HepG2 (cell line): ENCODE results near the gene NOXA1. TPM values are rescaled to one million over a fixed set of nuclear protein-coding genes. Genes with fewer than 3 reads are reported as not detected.
A peak's percentile ranks its signal among the peaks of the same experiment; 100 is the strongest.

Experiments
- CAMTA2 ChIP-seq: sonication (generic); formaldehyde crosslinking; IDR thresholded peaks from 2 replicates; pipeline ENCODE4 v1.4.0; 2020; ENCODE audit warnings: mild to moderate bottlenecking, missing genetic modification reagents, borderline replicate concordance
- ETV5 ChIP-seq: IDR thresholded peaks from 2 replicates; pipeline ENCODE4 v1.6.1; 2018; ENCODE audit warnings: missing biosample characterization, missing genetic modification reagents, inconsistent platforms, borderline replicate concordance
- MTF1 ChIP-seq: sonication (generic); formaldehyde crosslinking; IDR thresholded peaks from 2 replicates; pipeline ENCODE4 v1.5.0; 2020; ENCODE audit warnings: missing genetic modification reagents
- NPAS2 ChIP-seq: sonication (generic); formaldehyde crosslinking; IDR thresholded peaks from 2 replicates; pipeline ENCODE4 v1.8.0; 2022; ENCODE audit warnings: mild to moderate bottlenecking, missing genetic modification reagents, borderline replicate concordance
- POGZ ChIP-seq: sonication (generic); formaldehyde crosslinking; IDR thresholded peaks from 2 replicates; pipeline ENCODE4 v1.4.0; 2020; ENCODE audit warnings: mild to moderate bottlenecking, missing genetic modification reagents
- RAD21 ChIP-seq: fragments of 450-650 bp; formaldehyde crosslinking; IDR thresholded peaks from 2 replicates; pipeline ENCODE4 v1.5.0; 2020; ENCODE audit warnings: mild to moderate bottlenecking
- ZFYVE20 ChIP-seq: sonication (generic); formaldehyde crosslinking; IDR thresholded peaks from 2 replicates; pipeline ENCODE4 v1.8.0; 2023; ENCODE audit warnings: low read depth, mild to moderate bottlenecking, moderate library complexity, missing genetic modification reagents, borderline replicate concordance
- ZNF432 ChIP-seq: sonication (generic); formaldehyde crosslinking; IDR thresholded peaks from 2 replicates; pipeline ENCODE4 v1.5.0; 2020; ENCODE audit warnings: missing genetic modification reagents, mild to moderate bottlenecking, borderline replicate concordance
- ZNF563 ChIP-seq: sonication (generic); formaldehyde crosslinking; IDR thresholded peaks from 2 replicates; pipeline ENCODE4 v1.8.0; 2022; ENCODE audit warnings: mild to moderate bottlenecking, moderate library complexity, missing genetic modification reagents
- ZNF737 ChIP-seq: sonication (generic); formaldehyde crosslinking; IDR thresholded peaks from 2 replicates; pipeline ENCODE4 v1.5.0; 2020; ENCODE audit warnings: missing genetic modification reagents, mild to moderate bottlenecking, borderline replicate concordance
- polyA plus RNA-seq, 8 experiments: library from polyadenylated mRNA; depleted of rRNA in 3 of 8; stranded (reverse) in 7 of 8; unstranded in 1 of 8; fragments of >200 nt; fragmentation: Illumina TruSeq in 4 of 8; extraction: Trizol in 4 of 8; gene quantifications; 2 replicates each; pipeline versions ENCODE4 v1.2.1 to v1.2.3, GENCODE V29; 2011 to 2016; ENCODE audit warnings: low read depth in 4 of 8, missing spikeins in 1 of 8, mixed read lengths in 1 of 8; ENCODE audit not compliant: insufficient read depth in 1 of 8
- total RNA-seq, 5 experiments: library from RNA; depleted of rRNA; stranded (reverse); fragments of >200 nt; fragmentation: Illumina TruSeq; extraction: Trizol; gene quantifications; 2 replicates each; pipeline ENCODE4 v1.2.3, GENCODE V29; 2016; ENCODE audit warnings: low read depth in 1 of 5
- TF ChIP-seq, protein P1 (sequence below): sonication (generic); formaldehyde crosslinking; IDR thresholded peaks from 2 replicates; pipeline ENCODE4 v1.4.0; 2020; ENCODE audit warnings: missing genetic modification reagents
- TF ChIP-seq, protein P2 (sequence below): IDR thresholded peaks from 2 replicates; pipeline ENCODE4 v1.6.1; 2012; ENCODE audit warnings: low read length, improper control_type of control experiment
- TF ChIP-seq, protein P3 (sequence below): sonication (generic); formaldehyde crosslinking; IDR thresholded peaks from 2 replicates; pipeline ENCODE4 v1.8.0; 2022; ENCODE audit warnings: missing genetic modification reagents, low read depth, mild to moderate bottlenecking, borderline replicate concordance
- TF ChIP-seq, protein P4 (sequence below): sonication (generic); formaldehyde crosslinking; IDR thresholded peaks from 2 replicates; pipeline ENCODE4 v1.8.0; 2022; ENCODE audit warnings: mild to moderate bottlenecking, missing genetic modification reagents
- TF ChIP-seq, protein P5 (sequence below): IDR thresholded peaks from 2 replicates; pipeline ENCODE4 v1.6.1; 2016; ENCODE audit warnings: low read depth, missing genetic modification reagents, missing compliant biosample characterization

NOXA1 gene
- total and polyA plus RNA-seq, 2 of the 13 experiments (the other 11 are each of a cell fraction or from before 2014, with no cell fraction given), result 0.78 to 1.2 TPM

DNA sequence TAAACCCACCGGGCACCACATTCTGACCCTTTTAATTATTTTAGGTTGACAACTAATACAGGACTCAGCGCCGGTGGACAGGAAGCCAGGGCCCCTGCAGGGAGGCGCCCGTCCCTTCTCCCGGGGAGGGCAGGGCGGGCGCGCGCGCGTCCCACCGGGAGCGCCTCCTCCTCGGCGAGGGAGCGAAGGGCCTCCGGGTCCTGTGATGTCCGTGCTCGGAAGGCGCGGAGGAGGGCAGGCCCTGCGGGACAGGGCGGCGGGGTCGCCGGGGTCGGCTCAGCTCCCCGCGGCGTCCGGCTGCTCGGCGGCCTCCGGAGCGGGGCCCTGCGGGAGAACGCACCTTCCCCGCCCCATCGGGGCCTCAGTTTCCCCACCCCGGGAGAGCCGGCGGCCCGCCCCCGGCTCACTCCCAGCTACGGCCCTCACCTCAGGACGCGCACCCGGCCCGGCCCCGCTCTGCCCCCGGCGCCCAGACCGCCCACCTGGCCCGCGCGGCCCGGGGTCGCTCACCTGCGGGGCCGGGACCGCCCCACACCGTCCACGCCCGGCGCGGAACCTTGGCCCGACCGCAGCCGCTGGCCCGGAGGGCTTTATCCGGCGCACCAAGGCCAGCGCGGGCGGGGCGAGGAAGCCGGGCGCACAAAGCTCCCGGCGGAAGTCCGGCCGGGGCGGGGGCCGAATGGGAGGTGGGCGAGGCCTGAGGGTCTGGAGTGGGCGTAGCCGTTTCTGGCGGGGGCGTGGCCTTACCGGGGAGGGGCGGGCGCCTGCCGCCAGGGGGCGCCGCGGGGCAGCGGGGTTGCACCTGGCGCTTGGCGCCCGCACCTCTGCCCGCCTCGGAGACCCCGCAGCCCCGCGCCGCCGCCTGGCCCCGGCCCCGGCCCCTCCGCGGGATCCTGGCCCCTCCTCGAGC is at the start of gene NOXA1, which contains the start of gene EXD3 (continued):
- TF ChIP-seq, protein P1, sequence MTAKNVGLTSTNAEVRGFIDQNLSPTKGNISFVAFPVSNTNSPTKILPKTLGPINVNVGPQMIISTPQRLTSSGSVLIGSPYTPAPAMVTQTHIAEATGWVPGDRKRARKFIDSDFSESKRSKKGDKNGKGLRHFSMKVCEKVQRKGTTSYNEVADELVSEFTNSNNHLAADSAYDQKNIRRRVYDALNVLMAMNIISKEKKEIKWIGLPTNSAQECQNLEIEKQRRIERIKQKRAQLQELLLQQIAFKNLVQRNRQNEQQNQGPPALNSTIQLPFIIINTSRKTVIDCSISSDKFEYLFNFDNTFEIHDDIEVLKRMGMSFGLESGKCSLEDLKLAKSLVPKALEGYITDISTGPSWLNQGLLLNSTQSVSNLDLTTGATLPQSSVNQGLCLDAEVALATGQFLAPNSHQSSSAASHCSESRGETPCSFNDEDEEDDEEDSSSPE (CRISPR knock-in tag), result peak; percentile 48; the same call in 1 of the 2 replicates
- TF ChIP-seq CAMTA2 (CRISPR knock-in tag), result no peak
- TF ChIP-seq, protein P2, sequence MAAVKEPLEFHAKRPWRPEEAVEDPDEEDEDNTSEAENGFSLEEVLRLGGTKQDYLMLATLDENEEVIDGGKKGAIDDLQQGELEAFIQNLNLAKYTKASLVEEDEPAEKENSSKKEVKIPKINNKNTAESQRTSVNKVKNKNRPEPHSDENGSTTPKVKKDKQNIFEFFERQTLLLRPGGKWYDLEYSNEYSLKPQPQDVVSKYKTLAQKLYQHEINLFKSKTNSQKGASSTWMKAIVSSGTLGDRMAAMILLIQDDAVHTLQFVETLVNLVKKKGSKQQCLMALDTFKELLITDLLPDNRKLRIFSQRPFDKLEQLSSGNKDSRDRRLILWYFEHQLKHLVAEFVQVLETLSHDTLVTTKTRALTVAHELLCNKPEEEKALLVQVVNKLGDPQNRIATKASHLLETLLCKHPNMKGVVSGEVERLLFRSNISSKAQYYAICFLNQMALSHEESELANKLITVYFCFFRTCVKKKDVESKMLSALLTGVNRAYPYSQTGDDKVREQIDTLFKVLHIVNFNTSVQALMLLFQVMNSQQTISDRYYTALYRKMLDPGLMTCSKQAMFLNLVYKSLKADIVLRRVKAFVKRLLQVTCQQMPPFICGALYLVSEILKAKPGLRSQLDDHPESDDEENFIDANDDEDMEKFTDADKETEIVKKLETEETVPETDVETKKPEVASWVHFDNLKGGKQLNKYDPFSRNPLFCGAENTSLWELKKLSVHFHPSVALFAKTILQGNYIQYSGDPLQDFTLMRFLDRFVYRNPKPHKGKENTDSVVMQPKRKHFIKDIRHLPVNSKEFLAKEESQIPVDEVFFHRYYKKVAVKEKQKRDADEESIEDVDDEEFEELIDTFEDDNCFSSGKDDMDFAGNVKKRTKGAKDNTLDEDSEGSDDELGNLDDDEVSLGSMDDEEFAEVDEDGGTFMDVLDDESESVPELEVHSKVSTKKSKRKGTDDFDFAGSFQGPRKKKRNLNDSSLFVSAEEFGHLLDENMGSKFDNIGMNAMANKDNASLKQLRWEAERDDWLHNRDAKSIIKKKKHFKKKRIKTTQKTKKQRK, result no peak
- TF ChIP-seq MTF1 (CRISPR knock-in tag), result peak; percentile 72
- TF ChIP-seq, protein P3, sequence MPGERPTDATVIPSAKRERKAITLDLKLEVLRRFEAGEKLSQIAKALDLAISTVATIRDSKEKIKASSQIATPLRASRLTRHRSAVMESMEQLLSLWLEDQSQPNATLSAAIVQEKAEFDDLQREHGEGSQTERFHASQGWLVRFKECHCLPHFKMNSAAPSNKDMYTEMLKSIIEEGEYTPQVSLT (CRISPR knock-in tag), result no peak; the same call in 1 of the 2 replicates
- TF ChIP-seq ZNF737 (CRISPR knock-in tag), result no peak
- no peak for TF ChIP-seq ZFYVE20 (CRISPR knock-in tag)
- peak; percentile 85 for TF ChIP-seq ZNF563 (CRISPR knock-in tag)
- no peak for TF ChIP-seq ZNF432 (CRISPR knock-in tag)
- TF ChIP-seq NPAS2 (CRISPR knock-in tag), result no peak
- peak; percentile 69; the same call in 1 of the 2 replicates for TF ChIP-seq POGZ (CRISPR knock-in tag)
- TF ChIP-seq, protein P4, sequence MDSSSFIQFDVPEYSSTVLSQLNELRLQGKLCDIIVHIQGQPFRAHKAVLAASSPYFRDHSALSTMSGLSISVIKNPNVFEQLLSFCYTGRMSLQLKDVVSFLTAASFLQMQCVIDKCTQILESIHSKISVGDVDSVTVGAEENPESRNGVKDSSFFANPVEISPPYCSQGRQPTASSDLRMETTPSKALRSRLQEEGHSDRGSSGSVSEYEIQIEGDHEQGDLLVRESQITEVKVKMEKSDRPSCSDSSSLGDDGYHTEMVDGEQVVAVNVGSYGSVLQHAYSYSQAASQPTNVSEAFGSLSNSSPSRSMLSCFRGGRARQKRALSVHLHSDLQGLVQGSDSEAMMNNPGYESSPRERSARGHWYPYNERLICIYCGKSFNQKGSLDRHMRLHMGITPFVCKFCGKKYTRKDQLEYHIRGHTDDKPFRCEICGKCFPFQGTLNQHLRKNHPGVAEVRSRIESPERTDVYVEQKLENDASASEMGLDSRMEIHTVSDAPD (CRISPR knock-in tag), result no peak
- peak; percentile 71 for TF ChIP-seq ETV5 (CRISPR knock-in tag)
- peak; percentile 87 for TF ChIP-seq RAD21
- TF ChIP-seq, protein P5, sequence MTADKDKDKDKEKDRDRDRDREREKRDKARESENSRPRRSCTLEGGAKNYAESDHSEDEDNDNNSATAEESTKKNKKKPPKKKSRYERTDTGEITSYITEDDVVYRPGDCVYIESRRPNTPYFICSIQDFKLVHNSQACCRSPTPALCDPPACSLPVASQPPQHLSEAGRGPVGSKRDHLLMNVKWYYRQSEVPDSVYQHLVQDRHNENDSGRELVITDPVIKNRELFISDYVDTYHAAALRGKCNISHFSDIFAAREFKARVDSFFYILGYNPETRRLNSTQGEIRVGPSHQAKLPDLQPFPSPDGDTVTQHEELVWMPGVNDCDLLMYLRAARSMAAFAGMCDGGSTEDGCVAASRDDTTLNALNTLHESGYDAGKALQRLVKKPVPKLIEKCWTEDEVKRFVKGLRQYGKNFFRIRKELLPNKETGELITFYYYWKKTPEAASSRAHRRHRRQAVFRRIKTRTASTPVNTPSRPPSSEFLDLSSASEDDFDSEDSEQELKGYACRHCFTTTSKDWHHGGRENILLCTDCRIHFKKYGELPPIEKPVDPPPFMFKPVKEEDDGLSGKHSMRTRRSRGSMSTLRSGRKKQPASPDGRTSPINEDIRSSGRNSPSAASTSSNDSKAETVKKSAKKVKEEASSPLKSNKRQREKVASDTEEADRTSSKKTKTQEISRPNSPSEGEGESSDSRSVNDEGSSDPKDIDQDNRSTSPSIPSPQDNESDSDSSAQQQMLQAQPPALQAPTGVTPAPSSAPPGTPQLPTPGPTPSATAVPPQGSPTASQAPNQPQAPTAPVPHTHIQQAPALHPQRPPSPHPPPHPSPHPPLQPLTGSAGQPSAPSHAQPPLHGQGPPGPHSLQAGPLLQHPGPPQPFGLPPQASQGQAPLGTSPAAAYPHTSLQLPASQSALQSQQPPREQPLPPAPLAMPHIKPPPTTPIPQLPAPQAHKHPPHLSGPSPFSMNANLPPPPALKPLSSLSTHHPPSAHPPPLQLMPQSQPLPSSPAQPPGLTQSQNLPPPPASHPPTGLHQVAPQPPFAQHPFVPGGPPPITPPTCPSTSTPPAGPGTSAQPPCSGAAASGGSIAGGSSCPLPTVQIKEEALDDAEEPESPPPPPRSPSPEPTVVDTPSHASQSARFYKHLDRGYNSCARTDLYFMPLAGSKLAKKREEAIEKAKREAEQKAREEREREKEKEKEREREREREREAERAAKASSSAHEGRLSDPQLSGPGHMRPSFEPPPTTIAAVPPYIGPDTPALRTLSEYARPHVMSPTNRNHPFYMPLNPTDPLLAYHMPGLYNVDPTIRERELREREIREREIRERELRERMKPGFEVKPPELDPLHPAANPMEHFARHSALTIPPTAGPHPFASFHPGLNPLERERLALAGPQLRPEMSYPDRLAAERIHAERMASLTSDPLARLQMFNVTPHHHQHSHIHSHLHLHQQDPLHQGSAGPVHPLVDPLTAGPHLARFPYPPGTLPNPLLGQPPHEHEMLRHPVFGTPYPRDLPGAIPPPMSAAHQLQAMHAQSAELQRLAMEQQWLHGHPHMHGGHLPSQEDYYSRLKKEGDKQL (CRISPR knock-in tag), result 0 out of 2 replicates have a peak, but pooled peaks have one; percentile 31
